CD14-positive monocyte (primary cell): ENCODE measurements around the gene AFF3. TPM values are rescaled to one million over a fixed set of nuclear protein-coding genes. Genes with fewer than 3 reads are reported as not detected.

Experiments
- DNase-seq, 3 donors: peaks; one replicate each; pipeline ENCODE4 v3.0.0-alpha.2; 2011 to 2022
- H2AFZ ChIP-seq: 2 replicates; pipeline ENCODE4 v1.6.0; 2012; ENCODE audit warnings: mild to moderate bottlenecking, low read depth, low read length, inconsistent platforms; ENCODE audit not compliant: insufficient read depth, poor library complexity, severe bottlenecking
- H3K27ac ChIP-seq, 2 donors: 1 replicate in 1 of 2; 2 replicates in 1 of 2; pipeline ENCODE4 v1.5.1; 2012 to 2013; ENCODE audit warnings: low read length in 2 of 2, control low read depth in 1 of 2, inconsistent platforms in 1 of 2, low read depth in 1 of 2, mild to moderate bottlenecking in 1 of 2
- H3K27me3 ChIP-seq, 2 donors: one replicate each; pipeline versions ENCODE4 v1.6.0 to v1.6.1; 2011 to 2013; ENCODE audit warnings: low read length in 2 of 2; ENCODE audit not compliant: control insufficient read depth in 2 of 2, insufficient read depth in 2 of 2
- H3K36me3 ChIP-seq, 2 donors: replicated peaks in 1 of 2; 1 replicate in 1 of 2; 2 replicates in 1 of 2; pipeline versions ENCODE4 v1.5.1 to v1.6.1; 2012 to 2013; ENCODE audit warnings: low read length in 2 of 2, control low read depth in 1 of 2, inconsistent platforms in 1 of 2, mild to moderate bottlenecking in 1 of 2; ENCODE audit not compliant: insufficient read depth in 2 of 2, control insufficient read depth in 1 of 2
- H3K4me1 ChIP-seq, 2 donors: 1 replicate in 1 of 2; 2 replicates in 1 of 2; pipeline versions ENCODE4 v1.5.1 to v1.6.1; 2012 to 2013; ENCODE audit warnings: low read length in 2 of 2, control low read depth in 1 of 2, inconsistent platforms in 1 of 2, mild to moderate bottlenecking in 1 of 2, moderate library complexity in 1 of 2; ENCODE audit not compliant: insufficient read depth in 2 of 2, control insufficient read depth in 1 of 2
- H3K4me2 ChIP-seq: replicated peaks from 2 replicates; pipeline ENCODE3; 2012; ENCODE audit warnings: low read length, moderate library complexity, mild to moderate bottlenecking; ENCODE audit not compliant: poor library complexity, severe bottlenecking; ENCODE audit errors: extremely low read depth
- H3K4me3 ChIP-seq, 3 experiments: fragments of 200-600 bp in 1 of 3; sonication (generic) in 1 of 3; replicated peaks in 1 of 3; 1 replicate in 2 of 3; 2 replicates in 1 of 3; pipeline ENCODE4 v1.5.1; 2011 to 2013; ENCODE audit warnings: low read length in 3 of 3, mild to moderate bottlenecking in 3 of 3, control low read depth in 2 of 3, low read depth in 2 of 3, inconsistent platforms in 1 of 3, moderate library complexity in 1 of 3
- H3K79me2 ChIP-seq: 2 replicates; pipeline ENCODE4 v1.6.0; 2012; ENCODE audit warnings: mild to moderate bottlenecking, control low read depth, inconsistent platforms, low read length, moderate library complexity; ENCODE audit not compliant: insufficient read depth
- H3K9ac ChIP-seq: 2 replicates; pipeline ENCODE4 v1.6.0; 2017; ENCODE audit warnings: low read length, mild to moderate bottlenecking; ENCODE audit not compliant: insufficient read depth, poor library complexity, severe bottlenecking
- H3K9me3 ChIP-seq, 2 donors: replicated peaks in 1 of 2; 1 replicate in 1 of 2; 2 replicates in 1 of 2; pipeline versions ENCODE4 v1.5.1 to v1.6.1; 2012 to 2013; ENCODE audit warnings: low read length in 2 of 2, control low read depth in 1 of 2; ENCODE audit not compliant: control insufficient read depth in 1 of 2, insufficient read depth in 1 of 2
- H4K20me1 ChIP-seq: 2 replicates; pipeline ENCODE4 v1.6.0; 2012; ENCODE audit warnings: mild to moderate bottlenecking, low read length, control low read depth, moderate library complexity; ENCODE audit not compliant: insufficient read depth
- H3K27ac Mint-ChIP-seq, 7 donors: one replicate each; pipeline ENCODE4 v1.8.0; 2020; ENCODE audit warnings: mild to moderate bottlenecking in 7 of 7, mixed read lengths in 7 of 7, moderate library complexity in 6 of 7, inconsistent platforms in 2 of 7
- H3K27me3 Mint-ChIP-seq, 3 donors: one replicate each; pipeline ENCODE4 v1.8.0; 2021 to 2022; ENCODE audit warnings: low read depth in 3 of 3, mild to moderate bottlenecking in 3 of 3, mixed read lengths in 3 of 3, moderate library complexity in 3 of 3, inconsistent platforms in 1 of 3
- H3K36me3 Mint-ChIP-seq, 2 donors: one replicate each; pipeline ENCODE4 v1.8.0; 2020; ENCODE audit warnings: mixed read lengths in 2 of 2, inconsistent platforms in 1 of 2, mild to moderate bottlenecking in 1 of 2
- H3K4me1 Mint-ChIP-seq: one replicate; pipeline ENCODE4 v1.8.0; 2020; ENCODE audit warnings: mild to moderate bottlenecking, mixed read lengths
- H3K4me3 Mint-ChIP-seq, 2 donors: one replicate each; pipeline ENCODE4 v1.8.0; 2020; ENCODE audit warnings: mild to moderate bottlenecking in 2 of 2, mixed read lengths in 2 of 2, moderate library complexity in 1 of 2
- H3K9me3 Mint-ChIP-seq, 7 donors: one replicate each; pipeline ENCODE4 v1.8.0; 2020 to 2022; ENCODE audit warnings: mixed read lengths in 7 of 7, mild to moderate bottlenecking in 6 of 7, moderate library complexity in 6 of 7, inconsistent platforms in 2 of 7
- CTCF ChIP-seq: fragments of 200-600 bp; IDR thresholded peaks from one replicate; pipeline ENCODE4 v1.8.0; 2022; ENCODE audit warnings: antibody characterized with exemption, mild to moderate bottlenecking
- WGBS: methylation state at CpG from one replicate; pipeline ENCODE4 v1.1.5; 2013; ENCODE audit warnings: missing lambda C conversion rate; ENCODE audit not compliant: insufficient coverage; 5-methylcytosine and 5-hydroxymethylcytosine counted together
- intact Hi-C, 2 donors: fragments of 100-400 bp; cut with micrococcal nuclease; formaldehyde crosslinking; loops; one replicate each; pipeline versions ENCODE4 v1.15.0 to v1.15.1; 2023
- polyA plus RNA-seq, 3 donors: library from polyadenylated mRNA; depleted of rRNA in 1 of 3; unstranded in 2 of 3; stranded (reverse) in 1 of 3; fragments of 300-500 nt in 2 of 3; fragments of >200 nt in 1 of 3; fragmentation: Illumina TruSeq in 2 of 3; gene quantifications; 1 replicate in 2 of 3; 2 replicates in 1 of 3; pipeline ENCODE4 v1.2.3, GENCODE V29; 2012 to 2021

AFF3 gene
- polyA plus RNA-seq, 3 donors = 0.17 to 4.1 (median 0.49) TPM

GRCh38 chr2:99856119-99856518 lies 286.3 kb downstream of the AFF3 start:
- no CpG with 5 or more reads among the region's 1 CpG for WGBS
- no peaks in the 10 kb centered on the region for H3K79me2 ChIP-seq
- H3K27ac ChIP-seq = no peak overlapping the region
- peaks cover 0 to 2% (median 0%) of the 10 kb centered on the region in 7 donors for H3K9me3 Mint-ChIP-seq
- H3K4me1 Mint-ChIP-seq = peaks cover 6% of the 10 kb centered on the region
- H3K4me3 Mint-ChIP-seq = no peak overlapping the region
- H3K27me3 Mint-ChIP-seq = peaks cover 0 to 2% (median 2%) of the 10 kb centered on the region in 3 donors
- no peaks in the 10 kb centered on the region for H3K27me3 ChIP-seq
- peaks cover 3 to 5% of the 10 kb centered on the region in 2 donors for H3K4me1 ChIP-seq
- no peak overlapping the region for H3K4me2 ChIP-seq
- H3K9ac ChIP-seq = no peak overlapping the region
- peaks cover 5 to 7% of the 10 kb centered on the region in 2 donors for H3K36me3 Mint-ChIP-seq
- no peak overlapping the region for H3K27ac Mint-ChIP-seq
- H4K20me1 ChIP-seq = no peaks in the 10 kb centered on the region
- no peaks in the 10 kb centered on the region for H3K36me3 ChIP-seq
- no peak overlapping the region for H2AFZ ChIP-seq
- TF ChIP-seq CTCF = no peak
- H3K4me3 ChIP-seq = no peak overlapping the region
- intact Hi-C loops = no loop called here
- no peak for DNase-seq
- no peaks in the 10 kb centered on the region for H3K9me3 ChIP-seq

GRCh38 chr2:99854236-99854852 lies 288.0 kb downstream of the AFF3 start:
- Histone ChIP-seq H3K4me3 (no peak overlapping the region), H3K36me3 (no peaks in the 10 kb centered on the region), H4K20me1 (no peaks in the 10 kb centered on the region), H3K9me3 (no peaks in the 10 kb centered on the region), H3K4me1 (no peaks in the 10 kb centered on the region), H3K27ac (no peak overlapping the region), H2AFZ (no peak overlapping the region), H3K27me3 (no peaks in the 10 kb centered on the region), H3K4me2 (no peak overlapping the region), H3K9ac (no peak overlapping the region), H3K79me2 (no peaks in the 10 kb centered on the region)
- no peak for DNase-seq
- no peak overlapping the region for H3K27ac Mint-ChIP-seq
- peaks cover 2% of the 10 kb centered on the region for H3K4me1 Mint-ChIP-seq
- no peak overlapping the region for H3K4me3 Mint-ChIP-seq
- TF ChIP-seq CTCF = no peak
- peaks cover 5 to 7% of the 10 kb centered on the region in 2 donors for H3K36me3 Mint-ChIP-seq
- WGBS = no CpG with 5 or more reads among the region's 5 CpGs
- intact Hi-C loops = no loop called here
- H3K9me3 Mint-ChIP-seq = peaks cover 0 to 2% (median 0%) of the 10 kb centered on the region in 7 donors
- H3K27me3 Mint-ChIP-seq = peaks cover 0 to 2% (median 2%) of the 10 kb centered on the region in 3 donors
